Measurements from ENCODE around the gene NUMBL.
"Not testable (repeated sequence)": the region's sequence is repeated elsewhere in the genome, so short reads cannot be mapped to it uniquely, and the experiment has no call there.

The NUMBL gene

GRCh38 chr19:40642051-40642706 lies 48.3 kb downstream of the NUMBL start:
- no peak for DNase-seq (ENCODE audit: low spot score in 2 of 2)
- H3K36me3 Mint-ChIP-seq = no peaks in the 10 kb centered on the region
- ATAC-seq = no peak
- no peaks in the 10 kb centered on the region for H3K4me1 Mint-ChIP-seq
- no peaks in the 10 kb centered on the region for H3K9me3 Mint-ChIP-seq
- H3K27ac Mint-ChIP-seq = no peak overlapping the region
- H3K4me3 Mint-ChIP-seq = no peak overlapping the region

- Mint-ChIP-seq H3K27ac (no peak overlapping the region), H3K36me3 (no peaks in the 10 kb centered on the region), H3K9me3 (no peaks in the 10 kb centered on the region), H3K4me3 (no peak overlapping the region), H3K4me1 (no peaks in the 10 kb centered on the region)
- DNase-seq (ENCODE audit: low spot score in 2 of 2) (no peak), ATAC-seq (no peak)
Measured at GRCh38 chr19:40641281-40641680, 49.2 kb downstream of the NUMBL start.

GRCh38 chr19:40640744-40641143 lies 49.7 kb downstream of the NUMBL start:
- no peak for ATAC-seq
- no peak overlapping the region for H3K4me3 Mint-ChIP-seq
- DNase-seq (ENCODE audit: low spot score in 2 of 2) = no peak
- H3K4me1 Mint-ChIP-seq = no peaks in the 10 kb centered on the region
- no peak overlapping the region for H3K27ac Mint-ChIP-seq
- H3K9me3 Mint-ChIP-seq = no peaks in the 10 kb centered on the region
- no peaks in the 10 kb centered on the region for H3K36me3 Mint-ChIP-seq

GRCh38 chr19:40639638-40639982 lies 50.8 kb downstream of the NUMBL start:
- Mint-ChIP-seq H3K36me3 (no peaks in the 10 kb centered on the region), H3K4me3 (no peak overlapping the region), H3K27ac (no peak overlapping the region), H3K9me3 (no peaks in the 10 kb centered on the region), H3K4me1 (peaks cover 2% of the 10 kb centered on the region)
- DNase-seq (ENCODE audit: low spot score in 2 of 2) (no peak), ATAC-seq (no peak)

GRCh38 chr19:40638327-40638726 lies 52.1 kb downstream of the NUMBL start:
- H3K9me3 Mint-ChIP-seq = no peaks in the 10 kb centered on the region
- no peak overlapping the region for H3K27ac Mint-ChIP-seq
- DNase-seq (ENCODE audit: low spot score in 2 of 2) (no peak), ATAC-seq (no peak)
- H3K4me3 Mint-ChIP-seq = no peak overlapping the region
- H3K36me3 Mint-ChIP-seq = no peaks in the 10 kb centered on the region
- peaks cover 7% of the 10 kb centered on the region for H3K4me1 Mint-ChIP-seq

GRCh38 chr19:40633207-40633606 lies 57.2 kb downstream of the NUMBL start:
- Mint-ChIP-seq H3K4me3 (no peak overlapping the region), H3K36me3 (peaks cover 27% of the 10 kb centered on the region), H3K4me1 (peaks cover 14% of the 10 kb centered on the region), H3K9me3 (no peaks in the 10 kb centered on the region), H3K27ac (peak overlapping the region; percentile 69)
- no peak for ATAC-seq
- no peak for DNase-seq (ENCODE audit: low spot score in 2 of 2)

- DNase-seq (ENCODE audit: low spot score in 2 of 2) = no peak
- ATAC-seq = peak; percentile 52
- Mint-ChIP-seq H3K27ac (no peak overlapping the region), H3K4me3 (no peak overlapping the region), H3K36me3 (peaks cover 34% of the 10 kb centered on the region), H3K9me3 (no peaks in the 10 kb centered on the region), H3K4me1 (peaks cover 14% of the 10 kb centered on the region)
Measured at GRCh38 chr19:40632311-40633036, 58.0 kb downstream of the NUMBL start.

- Mint-ChIP-seq H3K4me1 (peaks cover 23% of the 10 kb centered on the region), H3K27ac (no peak overlapping the region), H3K36me3 (peaks cover 52% of the 10 kb centered on the region), H3K4me3 (no peak overlapping the region), H3K9me3 (no peaks in the 10 kb centered on the region)
- ATAC-seq (no peak), DNase-seq (ENCODE audit: low spot score in 2 of 2) (no peak)
Measured at GRCh38 chr19:40630571-40631160, 59.8 kb downstream of the NUMBL start.

GRCh38 chr19:40629346-40629745 lies 61.1 kb downstream of the NUMBL start:
- no peak for ATAC-seq
- peaks cover 30% of the 10 kb centered on the region for H3K4me1 Mint-ChIP-seq
- no peak for DNase-seq (ENCODE audit: low spot score in 2 of 2)

GRCh38 chr19:40627486-40628279 lies 62.8 kb downstream of the NUMBL start:
- DNase-seq (ENCODE audit: low spot score in 2 of 2) (no peak), ATAC-seq (no peak)
- no peak overlapping the region for H3K4me3 Mint-ChIP-seq
- no peaks in the 10 kb centered on the region for H3K9me3 Mint-ChIP-seq
- peaks cover 27% of the 10 kb centered on the region for H3K4me1 Mint-ChIP-seq
- peaks cover 82% of the 10 kb centered on the region for H3K36me3 Mint-ChIP-seq
- H3K27ac Mint-ChIP-seq = peak overlapping the region; percentile 85

More at GRCh38 chr19:40629346-40629745, 61.1 kb downstream of the NUMBL start:
- H3K4me3 Mint-ChIP-seq = no peak overlapping the region
- H3K27ac Mint-ChIP-seq = no peak overlapping the region
- peaks cover 66% of the 10 kb centered on the region for H3K36me3 Mint-ChIP-seq
- no peaks in the 10 kb centered on the region for H3K9me3 Mint-ChIP-seq

- peaks cover 29% of the 10 kb centered on the region for H3K4me1 Mint-ChIP-seq
- DNase-seq (ENCODE audit: low spot score in 2 of 2) (no peak), ATAC-seq (no peak)
- H3K36me3 Mint-ChIP-seq = peaks cover 90% of the 10 kb centered on the region
- no peaks in the 10 kb centered on the region for H3K9me3 Mint-ChIP-seq
- peak overlapping the region; percentile 85 for H3K27ac Mint-ChIP-seq
- no peak overlapping the region for H3K4me3 Mint-ChIP-seq
Measured at GRCh38 chr19:40626918-40627317, 63.5 kb downstream of the NUMBL start.

GRCh38 chr19:40625406-40626120 lies 64.9 kb downstream of the NUMBL start:
- ATAC-seq (peak; percentile 25), DNase-seq (ENCODE audit: low spot score in 2 of 2) (no peak)
- Mint-ChIP-seq H3K36me3 (peaks cover 100% of the 10 kb centered on the region), H3K4me3 (no peak overlapping the region), H3K27ac (peak overlapping the region; percentile 85), H3K4me1 (peaks cover 31% of the 10 kb centered on the region), H3K9me3 (no peaks in the 10 kb centered on the region)

- not testable (repeated sequence) for DNase-seq (ENCODE audit: low spot score in 2 of 2); H3K9me3 Mint-ChIP-seq; ATAC-seq; H3K4me3 Mint-ChIP-seq
- Mint-ChIP-seq H3K36me3 (peaks cover 100% of the 10 kb centered on the region), H3K4me1 (peaks cover 31% of the 10 kb centered on the region), H3K27ac (peak overlapping the region; percentile 85)
Measured at GRCh38 chr19:40624369-40625153, 65.9 kb downstream of the NUMBL start.

Measured in stimulated activated effector memory CD8-positive, alpha-beta T cell treated with anti-CD3 and anti-CD28 coated beads, Interleukin-12 subunit alpha, Interleukin-12 subunit beta, amount 100 ng/mL, for 72 hours (primary cell).